Measurements from ENCODE around the gene PANX3. TPM values are rescaled to one million over a fixed set of nuclear protein-coding genes. Genes with fewer than 3 reads are reported as not detected.

Gene PANX3
- total RNA-seq, 1 experiment from 2014 or later: not detected

DNA sequence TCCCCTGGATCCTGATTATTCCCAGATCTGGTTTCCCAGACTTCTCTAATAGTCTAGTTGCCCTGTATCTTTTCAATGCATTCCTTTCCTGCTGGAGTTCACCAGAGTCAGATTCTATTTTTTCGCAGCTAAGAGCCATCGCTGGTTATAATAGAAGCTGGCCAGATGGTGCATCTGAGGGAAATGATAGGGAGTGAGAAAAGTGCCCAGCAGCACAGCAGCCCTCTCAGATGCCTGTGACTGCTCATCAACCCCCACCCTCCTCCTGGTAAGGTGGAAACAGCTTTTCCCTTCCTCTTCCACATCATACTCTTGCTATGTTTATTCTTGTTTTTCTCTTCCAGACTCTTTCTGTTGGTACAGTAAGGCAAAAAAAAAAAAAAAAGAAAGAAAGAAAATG is 28.7 kb upstream of the PANX3 start:
- Mint-ChIP-seq H3K27me3 (ENCODE audit: low read depth) (no peaks in the 10 kb centered on the region), H3K4me3 (no peak overlapping the region), H3K4me1 (0 out of 4 replicates have a peak, but pooled peaks cover 0 to 3% of the 10 kb centered on the region in 2 experiments), H3K9me3 (no peaks in the 10 kb centered on the region), H3K27ac (no peak overlapping the region), H3K36me3 (ENCODE audit: insufficient read depth in 1 of 3, low read depth in 3 of 3) (no peaks in the 10 kb centered on the region)
- Histone ChIP-seq H3K9me3 (ENCODE audit: control insufficient read depth, low read depth, low read length) (no peaks in the 10 kb centered on the region), H2AFZ (ENCODE audit: low read length) (no peak overlapping the region), H4K8ac (replicated peaks; ENCODE audit: insufficient read length, low read depth, low read length) (no peak overlapping the region), H2BK120ac (ENCODE audit: low read depth, low read length, poor library complexity, severe bottlenecking) (no peak overlapping the region), H2BK20ac (ENCODE audit: low read depth, low read length, poor library complexity, severe bottlenecking) (no peak overlapping the region), H3K4me1 (ENCODE audit: insufficient read depth, low read length) (no peaks in the 10 kb centered on the region), H2BK15ac (ENCODE audit: low read depth, low read length) (no peak overlapping the region), H3K27me3 (ENCODE audit: insufficient read depth, low read length) (no peaks in the 10 kb centered on the region), H3K79me2 (ENCODE audit: insufficient read depth, low read length) (no peaks in the 10 kb centered on the region), H3K9ac (ENCODE audit: extremely low read depth, insufficient read length, low read length) (no peak overlapping the region), H3K14ac (ENCODE audit: insufficient read depth, low read length) (no peak overlapping the region), H3K23me2 (ENCODE audit: insufficient read length, low read depth, low read length, poor library complexity, severe bottlenecking) (no peaks in the 10 kb centered on the region), H3K27ac (ENCODE audit: insufficient read length, low read depth, low read length) (no peak overlapping the region), H2BK12ac (ENCODE audit: insufficient read length, low read depth, low read length) (no peak overlapping the region), H4K91ac (ENCODE audit: insufficient read length, low read depth, low read length) (no peak overlapping the region), H3K4ac (ENCODE audit: low read depth, low read length) (no peak overlapping the region), H3K23ac (ENCODE audit: insufficient read length, low read depth, low read length) (no peak overlapping the region), H3K56ac (ENCODE audit: insufficient read length, low read depth, low read length) (no peak overlapping the region), H3T11ph (ENCODE audit: low read length) (no peak overlapping the region), H3K4me2 (ENCODE audit: insufficient read depth, insufficient read length, low read length) (no peak overlapping the region), H4K5ac (ENCODE audit: insufficient read length, low read depth, low read length) (no peak overlapping the region), H2BK5ac (ENCODE audit: insufficient read length, low read length) (no peak overlapping the region), H4K20me1 (ENCODE audit: control insufficient read depth, insufficient read depth, insufficient read length) (no peaks in the 10 kb centered on the region), H3K18ac (ENCODE audit: insufficient read length, low read depth, low read length) (no peak overlapping the region), H2AK5ac (ENCODE audit: insufficient read length, low read length) (no peak overlapping the region), H3K79me1 (ENCODE audit: insufficient read depth, low read depth, low read length, poor library complexity, severe bottlenecking) (no peaks in the 10 kb centered on the region)
- WGBS (ENCODE audit: extremely low coverage, insufficient read length, low lambda C conversion rate): no CpG with 5 or more reads among the region's 2 CpGs
- TF ChIP-seq, protein P1, sequence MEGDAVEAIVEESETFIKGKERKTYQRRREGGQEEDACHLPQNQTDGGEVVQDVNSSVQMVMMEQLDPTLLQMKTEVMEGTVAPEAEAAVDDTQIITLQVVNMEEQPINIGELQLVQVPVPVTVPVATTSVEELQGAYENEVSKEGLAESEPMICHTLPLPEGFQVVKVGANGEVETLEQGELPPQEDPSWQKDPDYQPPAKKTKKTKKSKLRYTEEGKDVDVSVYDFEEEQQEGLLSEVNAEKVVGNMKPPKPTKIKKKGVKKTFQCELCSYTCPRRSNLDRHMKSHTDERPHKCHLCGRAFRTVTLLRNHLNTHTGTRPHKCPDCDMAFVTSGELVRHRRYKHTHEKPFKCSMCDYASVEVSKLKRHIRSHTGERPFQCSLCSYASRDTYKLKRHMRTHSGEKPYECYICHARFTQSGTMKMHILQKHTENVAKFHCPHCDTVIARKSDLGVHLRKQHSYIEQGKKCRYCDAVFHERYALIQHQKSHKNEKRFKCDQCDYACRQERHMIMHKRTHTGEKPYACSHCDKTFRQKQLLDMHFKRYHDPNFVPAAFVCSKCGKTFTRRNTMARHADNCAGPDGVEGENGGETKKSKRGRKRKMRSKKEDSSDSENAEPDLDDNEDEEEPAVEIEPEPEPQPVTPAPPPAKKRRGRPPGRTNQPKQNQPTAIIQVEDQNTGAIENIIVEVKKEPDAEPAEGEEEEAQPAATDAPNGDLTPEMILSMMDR (conservative IDR thresholded peaks at IDR 0.05): no peak
- DNase-seq: no peak
